ENCODE data around the gene BCR.

BCR gene

GRCh38 chr22:23280356-23281052 lies 100.2 kb downstream of the BCR start:
- no peak for DNase-seq

DNA sequence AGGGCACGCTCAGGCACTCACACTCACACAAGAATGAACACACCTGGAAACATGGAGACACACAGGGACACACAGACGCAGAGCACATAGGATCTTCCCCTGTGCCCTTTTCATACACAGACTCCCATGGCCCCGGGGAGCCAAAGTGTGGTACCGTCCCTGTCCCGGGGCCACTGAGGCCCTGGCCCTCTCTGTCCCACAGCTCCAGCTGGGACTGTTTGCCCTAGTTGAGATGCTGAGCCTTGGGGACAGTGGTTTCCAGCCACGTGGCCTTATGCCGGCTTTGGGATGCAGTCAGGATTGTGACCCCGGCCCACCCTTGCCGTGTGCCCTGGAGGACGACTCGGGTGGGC lies 100.7 kb downstream of the BCR start:
- DNase-seq = no peak

DNA sequence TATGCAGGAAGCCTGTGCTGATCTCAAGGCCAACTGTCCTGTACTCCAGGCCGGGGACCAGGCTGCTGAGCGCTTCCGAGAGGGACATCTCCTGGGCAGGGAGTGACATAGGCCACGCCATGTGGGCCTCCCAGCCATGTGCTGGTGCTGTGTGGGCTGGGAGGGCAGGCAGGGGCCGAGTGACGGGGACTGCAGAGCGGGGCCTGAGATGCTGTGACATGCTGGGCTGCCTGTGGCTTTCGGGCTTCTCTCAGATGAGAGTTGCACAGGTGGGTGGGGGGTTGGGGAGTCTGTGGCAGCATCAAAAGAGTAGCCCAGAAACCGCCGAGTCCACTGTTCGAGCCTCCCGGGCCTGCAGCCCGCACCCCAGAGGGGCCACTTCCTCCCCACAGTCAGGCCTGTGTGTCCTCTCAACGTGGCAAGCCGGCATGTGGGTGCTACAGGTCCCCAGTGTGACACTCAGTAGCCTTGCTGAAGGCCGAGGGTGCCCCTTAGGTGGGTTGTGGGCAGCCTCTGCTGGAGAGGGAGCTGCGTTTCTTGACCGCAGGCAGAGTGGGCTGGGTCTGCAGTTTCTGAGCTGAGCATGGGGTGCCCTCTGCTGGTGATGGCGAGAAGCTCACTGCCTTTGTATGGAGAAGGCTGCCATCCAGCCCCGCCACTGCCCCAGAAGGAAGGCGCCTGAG lies 101.2 kb downstream of the BCR start:
- peak; percentile 85 for DNase-seq

- no peak for DNase-seq
Measured at GRCh38 chr22:23282089-23282501, 101.8 kb downstream of the BCR start.

DNA sequence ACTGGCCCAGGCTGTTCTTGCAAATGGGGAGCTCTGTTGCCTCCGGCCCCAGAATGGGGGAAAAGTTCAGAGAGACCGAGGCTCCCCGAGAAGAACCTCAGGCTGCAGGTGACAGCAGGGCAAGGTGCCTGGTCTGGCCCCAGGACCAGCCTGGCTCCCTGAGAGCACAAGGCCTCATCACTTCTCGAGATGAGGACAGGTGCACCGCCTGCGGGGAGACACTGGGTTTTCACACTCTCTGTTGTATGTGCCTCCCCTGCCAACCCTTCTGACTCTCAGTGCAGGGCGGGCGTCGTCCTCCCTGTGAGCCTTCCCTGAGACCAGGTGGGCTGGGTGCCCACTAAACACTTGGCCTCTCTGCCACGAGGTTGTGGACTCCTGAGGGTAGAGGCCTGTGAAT lies 102.2 kb downstream of the BCR start:
- DNase-seq = no peak

DNA sequence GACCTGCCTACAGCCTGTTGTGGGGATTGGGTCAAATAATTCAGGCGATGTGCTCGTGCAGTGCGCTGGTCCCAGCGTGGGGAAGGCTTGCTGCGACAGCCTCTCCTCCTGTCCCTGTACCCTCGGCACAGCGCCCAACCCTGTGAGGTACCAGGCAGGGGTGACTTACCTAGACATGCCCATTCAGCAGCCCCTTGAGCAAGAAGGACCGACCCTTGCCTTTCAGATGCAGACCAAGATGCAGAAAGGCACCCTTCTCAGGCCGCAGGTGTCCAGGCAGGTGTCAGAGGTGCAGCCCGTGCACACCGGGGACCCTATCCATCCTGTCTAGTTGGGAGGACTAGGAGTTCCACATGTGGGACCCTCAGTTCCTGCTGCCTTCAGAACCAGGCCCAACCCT lies 102.7 kb downstream of the BCR start:
- DNase-seq = no peak

GRCh38 chr22:23283591-23284503 lies 103.5 kb downstream of the BCR start:
- peak; percentile 11 for DNase-seq

DNA sequence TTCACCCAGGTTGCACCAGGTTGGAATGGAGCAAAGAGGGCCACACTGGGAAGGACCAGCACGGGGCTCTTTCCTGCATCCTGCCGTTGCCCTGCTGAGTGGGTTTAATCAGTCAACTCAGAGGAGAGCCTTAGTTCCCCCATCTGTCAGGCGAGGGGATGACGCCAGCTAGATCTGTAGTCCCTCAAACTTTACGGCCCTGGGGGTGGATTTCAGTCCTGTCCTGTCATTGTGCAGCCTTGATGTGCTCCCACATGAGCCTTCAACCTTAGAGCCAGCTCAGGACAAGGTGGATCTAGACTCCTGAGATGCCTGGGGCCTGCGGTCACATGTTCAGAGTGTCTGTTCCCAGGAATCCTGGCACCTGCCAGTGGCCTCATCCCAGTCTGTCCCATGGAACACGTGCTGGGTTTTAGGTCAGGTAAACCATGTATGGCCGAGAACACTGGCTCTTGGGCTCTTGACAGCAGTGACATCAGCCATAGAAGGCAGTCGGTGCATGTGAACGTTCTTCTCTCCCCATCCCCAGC lies 104.3 kb downstream of the BCR start:
- DNase-seq = no peak

GRCh38 chr22:23285236-23285635 lies 104.9 kb downstream of the BCR start:
- no peak for DNase-seq

GRCh38 chr22:23285734-23286133 lies 105.4 kb downstream of the BCR start:
- no peak for DNase-seq

DNA sequence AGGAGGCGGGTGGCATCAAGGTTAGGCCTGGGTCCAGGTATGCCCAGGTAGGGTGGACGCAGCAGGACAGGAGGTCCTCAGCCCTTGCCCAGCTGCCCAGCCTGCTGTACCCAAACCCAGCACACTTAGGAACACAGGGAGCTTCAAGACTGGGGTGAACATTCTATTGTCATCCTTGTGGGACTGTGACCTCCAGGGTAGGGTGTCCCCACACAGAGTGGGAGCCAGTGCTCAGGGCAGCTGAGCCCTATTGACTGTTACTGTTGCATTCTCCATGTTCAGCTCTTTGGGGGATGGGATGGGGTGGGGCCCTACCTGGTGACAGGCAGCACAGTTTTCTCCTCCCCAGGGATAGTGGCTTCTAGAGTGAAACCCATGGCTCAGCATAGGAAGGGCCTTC lies 106.0 kb downstream of the BCR start:
- no peak for DNase-seq

- no peak for DNase-seq
Measured at GRCh38 chr22:23287136-23288095, 107.1 kb downstream of the BCR start.

- no peak for DNase-seq
Measured at GRCh38 chr22:23288301-23289129, 108.2 kb downstream of the BCR start.

- DNase-seq = no peak
Measured at GRCh38 chr22:23289130-23289503, 108.8 kb downstream of the BCR start.

GRCh38 chr22:23289851-23290724 lies 109.8 kb downstream of the BCR start:
- peak; percentile 21 for DNase-seq

- no peak for DNase-seq
Measured at GRCh38 chr22:23291806-23292452, 111.6 kb downstream of the BCR start.

DNA sequence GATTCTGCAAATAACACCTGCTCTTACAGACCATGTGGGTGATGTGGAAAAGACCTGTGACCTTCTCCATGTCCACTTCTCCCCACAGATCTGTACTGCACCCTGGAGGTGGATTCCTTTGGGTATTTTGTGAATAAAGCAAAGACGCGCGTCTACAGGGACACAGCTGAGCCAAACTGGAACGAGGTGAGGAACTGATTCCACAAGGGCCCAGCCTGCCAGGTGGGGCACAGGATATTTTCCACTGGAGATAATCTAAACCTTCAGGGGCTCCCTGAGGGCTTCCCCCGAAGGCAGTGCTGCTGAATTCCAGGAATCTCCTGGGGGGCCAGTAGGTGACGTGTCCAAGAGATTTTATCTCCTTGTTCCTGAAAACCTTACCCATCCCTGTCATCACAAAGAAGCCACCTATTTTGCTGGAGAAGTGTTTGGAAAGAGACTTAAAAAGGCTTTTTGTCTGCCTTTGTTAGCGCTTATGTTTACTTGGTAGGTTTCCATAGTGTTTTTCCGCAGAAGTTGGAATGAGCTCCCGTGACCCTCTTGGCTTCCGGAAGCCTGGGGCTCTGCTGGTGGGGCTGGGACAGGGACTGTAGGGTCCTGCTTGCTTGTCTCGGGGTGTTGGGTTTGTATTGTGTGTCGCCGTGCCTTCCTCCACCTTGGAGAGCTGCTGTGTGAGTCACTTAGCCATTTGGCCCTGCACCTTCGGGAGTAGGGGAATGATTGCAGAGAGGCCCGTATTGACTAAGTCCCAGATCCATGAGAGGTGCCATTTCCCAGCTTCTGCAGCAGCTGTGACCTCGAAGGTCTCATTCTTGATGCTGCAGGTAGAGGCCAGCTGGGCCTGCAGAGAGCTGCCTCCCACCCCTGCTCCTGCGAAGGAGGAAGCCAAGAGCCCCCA lies 112.4 kb downstream of the BCR start:
- no peak for DNase-seq

DNA sequence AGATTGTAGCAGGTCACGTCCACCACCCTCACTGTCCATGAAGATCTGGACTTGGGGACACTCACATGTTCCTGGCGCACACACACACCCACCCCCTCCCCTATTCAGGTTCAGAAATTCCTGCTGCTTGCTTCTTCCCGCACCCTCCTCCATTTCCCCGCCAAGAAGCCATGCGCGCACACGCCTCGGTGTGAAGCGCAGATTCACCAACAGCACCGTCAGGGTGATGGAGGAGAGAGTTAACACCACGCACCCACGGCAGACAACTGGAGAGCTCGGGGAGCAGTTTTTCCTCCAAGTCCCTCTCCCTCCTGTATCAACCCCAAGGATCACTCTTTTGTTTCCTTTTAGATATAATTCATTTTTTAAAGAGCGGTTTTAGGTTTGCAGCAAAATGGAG lies 113.4 kb downstream of the BCR start:
- DNase-seq = no peak

- no peak for DNase-seq
Measured at GRCh38 chr22:23294221-23294620, 113.9 kb downstream of the BCR start.

Measured in midbrain (tissue), 1 donor.